ENCODE results near the gene ANKRD13D.

The ANKRD13D gene

GRCh38 chr11:67320011-67320410, 30.9 kb downstream of the ANKRD13D start:
- no peaks in the 10 kb centered on the region for H3K79me2 ChIP-seq (ENCODE audit: insufficient read depth, low read length)
- H3K27ac ChIP-seq (ENCODE audit: low read depth, low read length, poor library complexity, severe bottlenecking), result no peak overlapping the region
- H4K20me1 ChIP-seq (ENCODE audit: insufficient read depth, low read length), result no peaks in the 10 kb centered on the region
- H3F3A ChIP-seq (ENCODE audit: insufficient read depth, low read length), result no peaks in the 10 kb centered on the region
- H3K27me3 ChIP-seq (ENCODE audit: insufficient read depth, low read length), result no peaks in the 10 kb centered on the region
- TF ChIP-seq CTCF (IDR thresholded peaks at IDR 0.05; ENCODE audit: low read length), result no peak
- no peak for TF ChIP-seq EZH2 (IDR thresholded peaks at IDR 0.05; ENCODE audit: borderline replicate concordance, low read length)
- no peak overlapping the region for H2AFZ ChIP-seq (ENCODE audit: low read length)
- H3K9ac ChIP-seq (ENCODE audit: low read length), result no peak overlapping the region
- peaks cover 15% of the 10 kb centered on the region for H3K4me1 ChIP-seq (ENCODE audit: insufficient read depth, low read length, severe bottlenecking)
- no peak overlapping the region for H3K4me3 ChIP-seq (ENCODE audit: low read depth, low read length, poor library complexity, severe bottlenecking)
- H3K36me3 ChIP-seq (ENCODE audit: insufficient read depth, low read length), result no peaks in the 10 kb centered on the region
- no peak overlapping the region for H3K4me2 ChIP-seq (ENCODE audit: low read length)
- H3K9me3 ChIP-seq (ENCODE audit: low read length), result no peaks in the 10 kb centered on the region
- H3K9me2 ChIP-seq (ENCODE audit: low read depth, low read length), result no peaks in the 10 kb centered on the region

- H3K79me2 ChIP-seq (ENCODE audit: insufficient read depth, low read length), result no peaks in the 10 kb centered on the region
- no peaks in the 10 kb centered on the region for H4K20me1 ChIP-seq (ENCODE audit: insufficient read depth, low read length)
- no peaks in the 10 kb centered on the region for H3K27me3 ChIP-seq (ENCODE audit: insufficient read depth, low read length)
- no peak for TF ChIP-seq CTCF (IDR thresholded peaks at IDR 0.05; ENCODE audit: low read length)
- no peak for TF ChIP-seq EZH2 (IDR thresholded peaks at IDR 0.05; ENCODE audit: borderline replicate concordance, low read length)
- H2AFZ ChIP-seq (ENCODE audit: low read length), result no peak overlapping the region
- H3K36me3 ChIP-seq (ENCODE audit: insufficient read depth, low read length), result no peaks in the 10 kb centered on the region
- no peaks in the 10 kb centered on the region for H3K9me3 ChIP-seq (ENCODE audit: low read length)
- no peak overlapping the region for H3K9ac ChIP-seq (ENCODE audit: low read length)
- H3K27ac ChIP-seq (ENCODE audit: low read depth, low read length, poor library complexity, severe bottlenecking), result no peak overlapping the region
- peaks cover 15% of the 10 kb centered on the region for H3K4me1 ChIP-seq (ENCODE audit: insufficient read depth, low read length, severe bottlenecking)
- H3F3A ChIP-seq (ENCODE audit: insufficient read depth, low read length), result no peaks in the 10 kb centered on the region
- no peak overlapping the region for H3K4me3 ChIP-seq (ENCODE audit: low read depth, low read length, poor library complexity, severe bottlenecking)
- no peak overlapping the region for H3K4me2 ChIP-seq (ENCODE audit: low read length)
- no peaks in the 10 kb centered on the region for H3K9me2 ChIP-seq (ENCODE audit: low read depth, low read length)
Measured at GRCh38 chr11:67320691-67321090, 31.6 kb downstream of the ANKRD13D start.

- no peak overlapping the region for H3K9ac ChIP-seq (ENCODE audit: low read length)
- no peak overlapping the region for H3K4me3 ChIP-seq (ENCODE audit: low read depth, low read length, poor library complexity, severe bottlenecking)
- H3K79me2 ChIP-seq (ENCODE audit: insufficient read depth, low read length), result no peaks in the 10 kb centered on the region
- H3K27me3 ChIP-seq (ENCODE audit: insufficient read depth, low read length), result no peaks in the 10 kb centered on the region
- no peak overlapping the region for H2AFZ ChIP-seq (ENCODE audit: low read length)
- H3F3A ChIP-seq (ENCODE audit: insufficient read depth, low read length), result no peaks in the 10 kb centered on the region
- TF ChIP-seq EZH2 (IDR thresholded peaks at IDR 0.05; ENCODE audit: borderline replicate concordance, low read length) (no peak), CTCF (IDR thresholded peaks at IDR 0.05; ENCODE audit: low read length) (no peak)
- no peaks in the 10 kb centered on the region for H4K20me1 ChIP-seq (ENCODE audit: insufficient read depth, low read length)
- no peak overlapping the region for H3K4me2 ChIP-seq (ENCODE audit: low read length)
- no peaks in the 10 kb centered on the region for H3K36me3 ChIP-seq (ENCODE audit: insufficient read depth, low read length)
- H3K9me3 ChIP-seq (ENCODE audit: low read length), result no peaks in the 10 kb centered on the region
- no peaks in the 10 kb centered on the region for H3K9me2 ChIP-seq (ENCODE audit: low read depth, low read length)
- peaks cover 15% of the 10 kb centered on the region for H3K4me1 ChIP-seq (ENCODE audit: insufficient read depth, low read length, severe bottlenecking)
- H3K27ac ChIP-seq (ENCODE audit: low read depth, low read length, poor library complexity, severe bottlenecking), result no peak overlapping the region
Measured at GRCh38 chr11:67321313-67321871, 32.3 kb downstream of the ANKRD13D start.
